K562 (cell line): ENCODE measurements around the gene USP43. TPM values are rescaled to one million over a fixed set of nuclear protein-coding genes. Genes with fewer than 3 reads are reported as not detected.

Experiments used
- polyA plus RNA-seq, 8 experiments: library from polyadenylated mRNA; depleted of rRNA in 4 of 8; stranded (reverse) in 5 of 8; unstranded in 3 of 8; fragments of >200 nt; fragmentation: Nextera tagmentation in 2 of 8; fragmentation: Illumina TruSeq in 1 of 8; extraction: Ambion mirVana in 2 of 8; extraction: Trizol in 1 of 8; gene quantifications; 2 replicates each; pipeline versions ENCODE4 v1.2.1 to v1.2.3, GENCODE V29; 2011 to 2014; ENCODE audit warnings: inconsistent platforms in 1 of 8, missing spikeins in 1 of 8
- total RNA-seq, 7 experiments: library from RNA; depleted of rRNA in 6 of 7; stranded (reverse); fragments of >200 nt in 6 of 7; fragmentation: Illumina TruSeq in 2 of 7; extraction: Trizol in 2 of 7; gene quantifications; 2 replicates each; pipeline versions ENCODE4 v1.2.1 to v1.2.3, GENCODE V29; 2011 to 2021; ENCODE audit warnings: low replicate concordance in 1 of 7
- TF ChIP-seq, protein P1 (sequence below), 2 experiments: fragments of 450-650 bp; formaldehyde crosslinking in 1 of 2; IDR thresholded peaks; 2 replicates each; pipeline versions ENCODE4 v1.4.0 to v1.6.1; 2014 to 2020; ENCODE audit warnings: mild to moderate bottlenecking in 2 of 2, borderline replicate concordance in 1 of 2, low read depth in 1 of 2

The USP43 gene
- total and polyA plus RNA-seq, 9 of the 15 experiments (the other 6 are each of a cell fraction or from before 2014, with no cell fraction given), result 0.01 to 0.18 (median 0.06) TPM; not detected in 1

DNA sequence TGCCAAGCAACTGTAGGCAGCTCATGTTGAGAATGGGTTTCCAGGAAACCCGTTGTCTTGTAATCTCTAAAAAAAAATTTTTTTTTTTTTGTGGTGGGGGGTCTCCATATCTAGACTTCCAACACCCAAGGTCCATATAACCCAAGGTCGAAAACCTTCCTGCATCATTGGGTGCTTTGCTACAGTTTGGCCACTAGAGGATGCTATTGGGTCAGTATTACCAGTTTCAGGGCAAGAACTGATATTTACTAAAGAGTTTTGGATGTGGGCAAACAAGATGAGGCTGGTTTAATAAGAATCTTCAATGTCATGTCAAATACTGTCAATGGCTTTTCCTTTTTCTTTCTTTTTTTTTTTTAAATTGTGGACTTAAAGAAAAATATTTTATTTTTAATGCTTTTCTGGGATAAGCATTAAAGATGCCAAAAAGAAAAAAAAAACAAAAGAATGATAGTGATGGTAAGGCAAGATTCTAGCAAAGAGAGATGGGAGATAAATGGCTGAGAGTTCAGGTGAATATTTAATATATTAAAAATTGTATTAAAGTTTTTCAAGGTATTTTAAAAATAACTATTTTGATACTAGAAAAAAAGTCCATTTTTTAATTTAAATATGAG lies 83.8 kb downstream of the USP43 start (continued):
- TF ChIP-seq, protein P1, sequence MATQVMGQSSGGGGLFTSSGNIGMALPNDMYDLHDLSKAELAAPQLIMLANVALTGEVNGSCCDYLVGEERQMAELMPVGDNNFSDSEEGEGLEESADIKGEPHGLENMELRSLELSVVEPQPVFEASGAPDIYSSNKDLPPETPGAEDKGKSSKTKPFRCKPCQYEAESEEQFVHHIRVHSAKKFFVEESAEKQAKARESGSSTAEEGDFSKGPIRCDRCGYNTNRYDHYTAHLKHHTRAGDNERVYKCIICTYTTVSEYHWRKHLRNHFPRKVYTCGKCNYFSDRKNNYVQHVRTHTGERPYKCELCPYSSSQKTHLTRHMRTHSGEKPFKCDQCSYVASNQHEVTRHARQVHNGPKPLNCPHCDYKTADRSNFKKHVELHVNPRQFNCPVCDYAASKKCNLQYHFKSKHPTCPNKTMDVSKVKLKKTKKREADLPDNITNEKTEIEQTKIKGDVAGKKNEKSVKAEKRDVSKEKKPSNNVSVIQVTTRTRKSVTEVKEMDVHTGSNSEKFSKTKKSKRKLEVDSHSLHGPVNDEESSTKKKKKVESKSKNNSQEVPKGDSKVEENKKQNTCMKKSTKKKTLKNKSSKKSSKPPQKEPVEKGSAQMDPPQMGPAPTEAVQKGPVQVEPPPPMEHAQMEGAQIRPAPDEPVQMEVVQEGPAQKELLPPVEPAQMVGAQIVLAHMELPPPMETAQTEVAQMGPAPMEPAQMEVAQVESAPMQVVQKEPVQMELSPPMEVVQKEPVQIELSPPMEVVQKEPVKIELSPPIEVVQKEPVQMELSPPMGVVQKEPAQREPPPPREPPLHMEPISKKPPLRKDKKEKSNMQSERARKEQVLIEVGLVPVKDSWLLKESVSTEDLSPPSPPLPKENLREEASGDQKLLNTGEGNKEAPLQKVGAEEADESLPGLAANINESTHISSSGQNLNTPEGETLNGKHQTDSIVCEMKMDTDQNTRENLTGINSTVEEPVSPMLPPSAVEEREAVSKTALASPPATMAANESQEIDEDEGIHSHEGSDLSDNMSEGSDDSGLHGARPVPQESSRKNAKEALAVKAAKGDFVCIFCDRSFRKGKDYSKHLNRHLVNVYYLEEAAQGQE (IDR thresholded peaks at IDR 0.05; ENCODE audit: borderline replicate concordance), result peak; percentile 25; the same call in 1 of the 2 replicates
- TF ChIP-seq, protein P1 (CRISPR knock-in tag; IDR thresholded peaks at IDR 0.05; ENCODE audit: low read depth), result no peak
